WTC11 (cell line): Measurements from ENCODE around the gene LRTM2. TPM values are rescaled to one million over a fixed set of nuclear protein-coding genes. Genes with fewer than 3 reads are reported as not detected.

ENCODE experiments used
- ATAC-seq: fragments of 200-7000 bp; cut with Tn5 transposase; 2 replicates; pipeline ENCODE4 v1.10.0; 2021; ENCODE audit warnings: mild to moderate bottlenecking, moderate library complexity
- CTCF ChIA-PET: fragments of 300-600 bp; sonication (Branson Sonifier 250); formaldehyde crosslinking; loops from one replicate; lab custom pipeline; 2021; ENCODE audit warnings: antibody characterized with exemption; lab: Charles Lee
- POLR2A ChIA-PET: fragments of 350-600 bp; sonication (Branson Sonifier 250); formaldehyde crosslinking; loops from one replicate; lab custom pipeline; 2021; ENCODE audit warnings: antibody characterized with exemption; lab: Charles Lee
- DNase-seq: peaks from one replicate; pipeline ENCODE4 v3.0.0; 2021; ENCODE audit warnings: low spot score
- H3K27ac Mint-ChIP-seq: 2 replicates; pipeline ENCODE4 v1.8.0; 2021; ENCODE audit warnings: mixed read lengths
- H3K27me3 Mint-ChIP-seq: 2 replicates; pipeline ENCODE4 v1.8.0; 2021; ENCODE audit warnings: low read depth, mild to moderate bottlenecking, moderate library complexity, mixed read lengths
- H3K36me3 Mint-ChIP-seq: 2 replicates; pipeline ENCODE4 v1.8.0; 2021; ENCODE audit warnings: mixed read lengths
- H3K4me1 Mint-ChIP-seq: 2 replicates; pipeline ENCODE4 v1.8.0; 2022; ENCODE audit warnings: mixed read lengths
- H3K4me3 Mint-ChIP-seq: 2 replicates; pipeline ENCODE4 v1.8.0; 2021; ENCODE audit warnings: mild to moderate bottlenecking, moderate library complexity, mixed read lengths
- H3K9me3 Mint-ChIP-seq: 2 replicates; pipeline ENCODE4 v1.8.0; 2021; ENCODE audit warnings: mixed read lengths
- ATF2 ChIP-seq: sonication (generic); formaldehyde crosslinking; IDR thresholded peaks from 2 replicates; pipeline ENCODE4 v1.8.1; 2022; ENCODE audit warnings: low read depth, missing genetic modification reagents, borderline replicate concordance
- E2F4 ChIP-seq: sonication (generic); formaldehyde crosslinking; IDR thresholded peaks from 2 replicates; pipeline ENCODE4 v1.8.1; 2022; ENCODE audit warnings: low read depth, mild to moderate bottlenecking, moderate library complexity, missing genetic modification reagents, borderline replicate concordance
- ETV6 ChIP-seq: sonication (generic); formaldehyde crosslinking; IDR thresholded peaks from 2 replicates; pipeline ENCODE4 v1.8.1; 2022; ENCODE audit warnings: mild to moderate bottlenecking, missing genetic modification reagents
- FOXP1 ChIP-seq: sonication (generic); formaldehyde crosslinking; IDR thresholded peaks from 2 replicates; pipeline ENCODE4 v1.8.0; 2022; ENCODE audit warnings: missing genetic modification reagents, mild to moderate bottlenecking, moderate library complexity, borderline replicate concordance
- GRHL2 ChIP-seq: fragments of 250-450 bp; sonication (Bioruptor Pico); IDR thresholded peaks from 2 replicates; pipeline ENCODE4 v1.8.0; 2022; ENCODE audit warnings: mild to moderate bottlenecking, moderate library complexity; ENCODE audit not compliant: insufficient replicate concordance, severe bottlenecking
- IRF1 ChIP-seq: sonication (generic); formaldehyde crosslinking; IDR thresholded peaks from 2 replicates; pipeline ENCODE4 v1.8.0; 2023; ENCODE audit warnings: missing genetic modification reagents
- JAZF1 ChIP-seq: fragments of 250-450 bp; sonication (Bioruptor Pico); IDR thresholded peaks from 2 replicates; pipeline ENCODE4 v1.9.0; 2021; ENCODE audit warnings: moderate library complexity, mild to moderate bottlenecking, inconsistent platforms
- JUN ChIP-seq: sonication (generic); formaldehyde crosslinking; IDR thresholded peaks from 2 replicates; pipeline ENCODE4 v1.8.0; 2023; ENCODE audit warnings: mild to moderate bottlenecking, missing genetic modification reagents
- OVOL2 ChIP-seq: fragments of 250-450 bp; sonication (Bioruptor Pico); IDR thresholded peaks from 2 replicates; pipeline ENCODE4 v1.9.0; 2021; ENCODE audit warnings: mild to moderate bottlenecking, borderline replicate concordance
- PRDM15 ChIP-seq: sonication (generic); formaldehyde crosslinking; IDR thresholded peaks from 2 replicates; pipeline ENCODE4 v1.8.0; 2022; ENCODE audit warnings: missing genetic modification reagents
- RELA ChIP-seq: sonication (generic); formaldehyde crosslinking; IDR thresholded peaks from 2 replicates; pipeline ENCODE4 v1.8.1; 2022; ENCODE audit warnings: missing genetic modification reagents, mild to moderate bottlenecking, borderline replicate concordance
- TP53 ChIP-seq: sonication (generic); formaldehyde crosslinking; IDR thresholded peaks from 2 replicates; pipeline ENCODE4 v1.8.1; 2023; ENCODE audit warnings: mild to moderate bottlenecking, missing genetic modification reagents
- USF2 ChIP-seq: sonication (generic); formaldehyde crosslinking; IDR thresholded peaks from 2 replicates; pipeline ENCODE4 v1.8.1; 2023; ENCODE audit warnings: mild to moderate bottlenecking, missing genetic modification reagents, moderate library complexity
- ZNF396 ChIP-seq: fragments of 250-450 bp; sonication (Bioruptor Pico); IDR thresholded peaks from 2 replicates; pipeline ENCODE4 v1.8.0; 2021; ENCODE audit warnings: mild to moderate bottlenecking, moderate library complexity, borderline replicate concordance
- ZSCAN18 ChIP-seq: fragments of 250-450 bp; sonication (Bioruptor Pico); IDR thresholded peaks from 2 replicates; pipeline ENCODE4 v2.1.2; 2022; ENCODE audit warnings: mild to moderate bottlenecking, moderate library complexity
- total RNA-seq: library from RNA; stranded (reverse); gene quantifications from 3 replicates; pipeline ENCODE4 v1.2.3, GENCODE V29; 2021
- TF ChIP-seq, protein P1 (sequence below): sonication (generic); formaldehyde crosslinking; IDR thresholded peaks from 2 replicates; pipeline ENCODE4 v1.8.1; 2023; ENCODE audit warnings: mild to moderate bottlenecking, moderate library complexity, missing genetic modification reagents
- TF ChIP-seq, protein P2 (sequence below): fragments of 250-450 bp; sonication (Bioruptor Pico); conservative IDR thresholded peaks from 2 replicates; pipeline ENCODE4 v1.9.0; 2021; ENCODE audit warnings: mild to moderate bottlenecking

Gene LRTM2
- total RNA-seq, 1 experiment from 2014 or later: 0.66 TPM

DNA sequence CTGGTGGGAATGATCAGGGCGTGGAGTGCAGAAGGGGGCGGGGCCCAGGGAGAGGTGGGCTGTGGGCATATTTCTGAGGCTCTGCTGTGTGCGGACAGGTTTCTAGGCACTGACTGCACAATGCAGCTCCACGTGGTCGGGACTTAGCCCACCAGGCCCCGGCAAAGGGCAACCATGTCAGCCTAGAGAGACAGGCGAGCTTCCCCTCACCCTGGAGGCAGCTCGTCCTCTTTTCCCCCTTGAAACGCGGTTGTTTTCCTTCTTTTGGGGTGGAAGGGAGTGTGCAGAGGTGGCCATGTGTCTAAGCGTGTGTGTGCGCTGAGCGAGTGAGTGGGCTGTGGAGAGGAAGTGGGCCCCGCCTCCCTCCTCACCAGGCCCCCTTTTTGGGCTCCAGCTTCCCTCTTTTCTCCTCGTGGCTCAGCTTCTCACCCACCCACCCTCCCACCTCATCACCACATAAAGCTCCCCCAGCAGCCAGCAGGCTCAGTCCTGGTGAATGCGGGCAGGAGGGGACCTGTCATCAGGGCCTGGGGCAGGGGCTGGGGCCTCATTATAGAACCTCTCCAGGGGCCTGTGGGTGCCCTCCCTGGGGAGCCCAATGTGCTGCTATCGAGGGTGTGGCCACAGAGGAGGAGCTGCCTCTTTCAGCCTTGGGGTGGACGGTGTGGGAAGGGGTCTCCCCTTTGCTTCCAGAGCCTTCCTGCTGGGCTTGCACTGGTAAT, 22.0 kb downstream of the LRTM2 start:
- H3K27ac Mint-ChIP-seq: no peak overlapping the region
- no peak overlapping the region for H3K4me3 Mint-ChIP-seq
- ATAC-seq (no peak), DNase-seq (peak; percentile 10)
- peaks cover 41% of the 10 kb centered on the region for H3K4me1 Mint-ChIP-seq
- no peaks in the 10 kb centered on the region for H3K36me3 Mint-ChIP-seq
- CTCF ChIA-PET: interaction anchor here (0.8 to 1.7 kb wide), 2 partner anchors 97 to 169 kb away, joined by 5 to 7 read pairs; no protein-coding TSS in a partner anchor
- H3K27me3 Mint-ChIP-seq: no peaks in the 10 kb centered on the region
- TF ChIP-seq USF2 (CRISPR knock-in tag) (no peak), RELA (CRISPR knock-in tag) (no peak), GRHL2 (CRISPR knock-in tag) (no peak), ETV6 (no peak), PRDM15 (CRISPR knock-in tag) (no peak), IRF1 (CRISPR knock-in tag) (no peak), FOXP1 (no peak), TP53 (CRISPR knock-in tag) (no peak), E2F4 (CRISPR knock-in tag) (no peak), ATF2 (CRISPR knock-in tag) (no peak), ZSCAN18 (CRISPR knock-in tag) (no peak), OVOL2 (CRISPR knock-in tag) (no peak), JUN (CRISPR knock-in tag) (no peak), JAZF1 (CRISPR knock-in tag) (no peak), ZNF396 (CRISPR knock-in tag) (no peak)
- TF ChIP-seq, protein P1, sequence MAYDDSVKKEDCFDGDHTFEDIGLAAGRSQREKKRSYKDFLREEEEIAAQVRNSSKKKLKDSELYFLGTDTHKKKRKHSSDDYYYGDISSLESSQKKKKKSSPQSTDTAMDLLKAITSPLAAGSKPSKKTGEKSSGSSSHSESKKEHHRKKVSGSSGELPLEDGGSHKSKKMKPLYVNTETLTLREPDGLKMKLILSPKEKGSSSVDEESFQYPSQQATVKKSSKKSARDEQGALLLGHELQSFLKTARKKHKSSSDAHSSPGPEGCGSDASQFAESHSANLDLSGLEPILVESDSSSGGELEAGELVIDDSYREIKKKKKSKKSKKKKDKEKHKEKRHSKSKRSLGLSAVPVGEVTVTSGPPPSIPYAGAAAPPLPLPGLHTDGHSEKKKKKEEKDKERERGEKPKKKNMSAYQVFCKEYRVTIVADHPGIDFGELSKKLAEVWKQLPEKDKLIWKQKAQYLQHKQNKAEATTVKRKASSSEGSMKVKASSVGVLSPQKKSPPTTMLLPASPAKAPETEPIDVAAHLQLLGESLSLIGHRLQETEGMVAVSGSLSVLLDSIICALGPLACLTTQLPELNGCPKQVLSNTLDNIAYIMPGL (CRISPR knock-in tag): no peak
- TF ChIP-seq, protein P2, sequence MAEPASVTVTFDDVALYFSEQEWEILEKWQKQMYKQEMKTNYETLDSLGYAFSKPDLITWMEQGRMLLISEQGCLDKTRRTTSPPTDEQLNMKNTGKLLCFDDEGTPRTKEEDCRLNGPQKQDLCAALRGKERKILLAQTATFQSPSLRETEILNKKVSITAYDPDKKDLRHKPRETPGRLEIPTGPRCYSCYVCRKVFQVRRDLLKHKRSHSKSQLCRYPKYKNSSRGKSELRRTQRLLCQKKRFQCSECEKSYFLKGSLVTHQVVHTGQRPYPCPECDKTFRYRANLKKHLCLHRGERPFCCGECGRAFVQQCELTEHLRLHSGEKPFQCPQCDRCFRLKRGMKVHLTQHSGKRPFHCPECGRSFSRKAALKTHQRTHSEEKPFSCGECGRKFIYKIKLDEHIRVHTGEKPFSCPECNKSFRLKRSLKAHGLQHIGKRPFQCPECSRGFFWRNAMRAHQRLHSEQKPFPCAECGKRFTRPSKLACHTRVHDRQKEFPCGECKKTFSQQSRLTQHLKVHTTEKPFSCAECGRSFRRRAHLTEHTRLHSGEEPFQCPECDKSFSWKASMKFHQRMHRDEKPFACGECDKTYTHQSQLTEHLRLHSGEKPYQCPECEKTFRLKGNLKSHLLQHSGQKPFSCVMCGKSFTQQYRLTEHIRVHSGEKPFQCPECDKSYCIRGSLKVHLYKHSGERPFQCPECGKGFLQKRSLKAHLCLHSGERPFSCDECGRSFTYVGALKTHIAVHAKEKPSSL (CRISPR knock-in tag): no peak
- H3K9me3 Mint-ChIP-seq: no peaks in the 10 kb centered on the region
- POLR2A ChIA-PET: no interaction called here
